Stimulated activated CD8-positive, alpha-beta memory T cell treated with anti-CD3 and anti-CD28 coated beads, Interleukin-15, amount 100 ng/mL, for 48 hours (primary cell): ENCODE data around the gene SEMA3F.

Experiments
- DNase-seq, 2 donors: peaks; one replicate each; pipeline ENCODE4 v3.0.0-alpha.2; 2020; ENCODE audit warnings: low read depth in 2 of 2

The SEMA3F gene

GRCh38 chr3:50154840-50155490 lies at the start of gene SEMA3F:
Gene SEMA3F (plus strand): TSS chr3:50155324. CDS start chr3:50159623, 4,299 bp downstream.
- DNase-seq = peak; percentile 38 to 50

- DNase-seq = no peak
These were observed 43.4 kb upstream of the SEMA3F start for GRCh38 chr3:50111757-50112156.

- DNase-seq = no peak
These were observed 42.7 kb upstream of the SEMA3F start for GRCh38 chr3:50112462-50112861.

GRCh38 chr3:50117120-50117519 lies 38.0 kb upstream of the SEMA3F start:
- no peak for DNase-seq

GRCh38 chr3:50118237-50118636 lies 36.9 kb upstream of the SEMA3F start:
- no peak for DNase-seq

- DNase-seq = no peak
These were observed 35.3 kb upstream of the SEMA3F start for GRCh38 chr3:50119786-50120185.

- DNase-seq = no peak
These were observed 34.6 kb upstream of the SEMA3F start for GRCh38 chr3:50120364-50121071.

GRCh38 chr3:50121072-50122032 lies 33.8 kb upstream of the SEMA3F start:
- peak; percentile 42 to 54 for DNase-seq

GRCh38 chr3:50122071-50122470 lies 33.1 kb upstream of the SEMA3F start:
- DNase-seq = no peak

- DNase-seq = no peak
These were observed 32.3 kb upstream of the SEMA3F start for GRCh38 chr3:50122661-50123391.

- no peak for DNase-seq
These were observed 31.6 kb upstream of the SEMA3F start for GRCh38 chr3:50123394-50124051.

GRCh38 chr3:50124052-50124799 lies 30.9 kb upstream of the SEMA3F start:
- DNase-seq = no peak

GRCh38 chr3:50124800-50125178 lies 30.3 kb upstream of the SEMA3F start:
- no peak for DNase-seq

- DNase-seq = no peak
These were observed 29.4 kb upstream of the SEMA3F start for GRCh38 chr3:50125541-50126286.

GRCh38 chr3:50126287-50127211 lies 28.6 kb upstream of the SEMA3F start:
- no peak for DNase-seq

- no peak for DNase-seq
These were observed 27.9 kb upstream of the SEMA3F start for GRCh38 chr3:50127251-50127691.

GRCh38 chr3:50128001-50128400 lies 27.1 kb upstream of the SEMA3F start:
- no peak for DNase-seq

GRCh38 chr3:50130436-50130835 lies 24.7 kb upstream of the SEMA3F start:
- no peak for DNase-seq
